PFSK-1 (cell line): ENCODE data around the gene ZNF831.

Experiments used
- FOXP2 ChIP-seq: optimal IDR thresholded peaks from 2 replicates; pipeline ENCODE3; 2011; ENCODE audit warnings: borderline replicate concordance, control low read depth, inconsistent platforms; ENCODE audit not compliant: insufficient read depth; ENCODE audit errors: extremely low read length, extremely low read depth
- POLR2AphosphoS5 ChIP-seq: IDR thresholded peaks from 2 replicates; pipeline ENCODE4 v1.6.1; 2012; ENCODE audit warnings: low read depth, mild to moderate bottlenecking, control low read depth, low read length, moderate library complexity
- SIN3A ChIP-seq: IDR thresholded peaks from 2 replicates; pipeline ENCODE4 v1.6.1; 2012; ENCODE audit warnings: mild to moderate bottlenecking, low read length, moderate library complexity, borderline replicate concordance; ENCODE audit not compliant: insufficient read depth
- TAF1 ChIP-seq: IDR thresholded peaks from 2 replicates; pipeline ENCODE4 v1.6.1; 2012; ENCODE audit warnings: low read length, control low read depth, borderline replicate concordance; ENCODE audit not compliant: insufficient read depth
- TF ChIP-seq, protein P1 (sequence below), 2 experiments: IDR thresholded peaks; 2 replicates each; pipeline versions ENCODE4 v1.6.1 to v1.8.0; 2011 to 2012; ENCODE audit warnings: low read depth in 2 of 2, low read length in 2 of 2, control low read depth in 1 of 2, inconsistent platforms in 1 of 2, mild to moderate bottlenecking in 1 of 2, moderate library complexity in 1 of 2; ENCODE audit not compliant: insufficient read depth in 1 of 2

The ZNF831 gene

DNA sequence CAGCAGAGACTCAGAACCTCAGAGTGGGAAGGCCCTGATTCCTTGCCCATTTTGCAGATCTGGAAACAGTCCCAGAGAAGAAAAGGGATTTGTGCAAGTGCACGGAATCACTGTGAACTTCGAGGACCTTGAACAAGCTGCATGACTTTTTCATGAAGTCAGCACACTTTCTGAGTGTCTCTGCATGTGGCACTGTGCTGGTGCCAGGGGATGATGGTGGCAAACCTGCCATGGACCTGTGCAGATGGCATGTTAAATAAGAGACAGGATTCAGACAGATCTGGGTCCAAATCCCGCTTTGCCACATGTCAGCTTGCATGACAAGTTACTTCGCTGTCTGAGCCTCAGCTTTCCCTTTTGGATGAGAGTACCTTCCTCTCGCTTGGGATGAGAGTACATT, 26.8 kb downstream of the ZNF831 start:
- TF ChIP-seq, protein P1, sequence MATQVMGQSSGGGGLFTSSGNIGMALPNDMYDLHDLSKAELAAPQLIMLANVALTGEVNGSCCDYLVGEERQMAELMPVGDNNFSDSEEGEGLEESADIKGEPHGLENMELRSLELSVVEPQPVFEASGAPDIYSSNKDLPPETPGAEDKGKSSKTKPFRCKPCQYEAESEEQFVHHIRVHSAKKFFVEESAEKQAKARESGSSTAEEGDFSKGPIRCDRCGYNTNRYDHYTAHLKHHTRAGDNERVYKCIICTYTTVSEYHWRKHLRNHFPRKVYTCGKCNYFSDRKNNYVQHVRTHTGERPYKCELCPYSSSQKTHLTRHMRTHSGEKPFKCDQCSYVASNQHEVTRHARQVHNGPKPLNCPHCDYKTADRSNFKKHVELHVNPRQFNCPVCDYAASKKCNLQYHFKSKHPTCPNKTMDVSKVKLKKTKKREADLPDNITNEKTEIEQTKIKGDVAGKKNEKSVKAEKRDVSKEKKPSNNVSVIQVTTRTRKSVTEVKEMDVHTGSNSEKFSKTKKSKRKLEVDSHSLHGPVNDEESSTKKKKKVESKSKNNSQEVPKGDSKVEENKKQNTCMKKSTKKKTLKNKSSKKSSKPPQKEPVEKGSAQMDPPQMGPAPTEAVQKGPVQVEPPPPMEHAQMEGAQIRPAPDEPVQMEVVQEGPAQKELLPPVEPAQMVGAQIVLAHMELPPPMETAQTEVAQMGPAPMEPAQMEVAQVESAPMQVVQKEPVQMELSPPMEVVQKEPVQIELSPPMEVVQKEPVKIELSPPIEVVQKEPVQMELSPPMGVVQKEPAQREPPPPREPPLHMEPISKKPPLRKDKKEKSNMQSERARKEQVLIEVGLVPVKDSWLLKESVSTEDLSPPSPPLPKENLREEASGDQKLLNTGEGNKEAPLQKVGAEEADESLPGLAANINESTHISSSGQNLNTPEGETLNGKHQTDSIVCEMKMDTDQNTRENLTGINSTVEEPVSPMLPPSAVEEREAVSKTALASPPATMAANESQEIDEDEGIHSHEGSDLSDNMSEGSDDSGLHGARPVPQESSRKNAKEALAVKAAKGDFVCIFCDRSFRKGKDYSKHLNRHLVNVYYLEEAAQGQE (IDR thresholded peaks at IDR 0.05; ENCODE audit: insufficient read depth in 1 of 2, low read depth in 2 of 2, low read length in 2 of 2): no peak
- TF ChIP-seq TAF1: no peak
- TF ChIP-seq FOXP2: no peak
- TF ChIP-seq SIN3A: no peak
- TF ChIP-seq POLR2AphosphoS5: no peak

DNA sequence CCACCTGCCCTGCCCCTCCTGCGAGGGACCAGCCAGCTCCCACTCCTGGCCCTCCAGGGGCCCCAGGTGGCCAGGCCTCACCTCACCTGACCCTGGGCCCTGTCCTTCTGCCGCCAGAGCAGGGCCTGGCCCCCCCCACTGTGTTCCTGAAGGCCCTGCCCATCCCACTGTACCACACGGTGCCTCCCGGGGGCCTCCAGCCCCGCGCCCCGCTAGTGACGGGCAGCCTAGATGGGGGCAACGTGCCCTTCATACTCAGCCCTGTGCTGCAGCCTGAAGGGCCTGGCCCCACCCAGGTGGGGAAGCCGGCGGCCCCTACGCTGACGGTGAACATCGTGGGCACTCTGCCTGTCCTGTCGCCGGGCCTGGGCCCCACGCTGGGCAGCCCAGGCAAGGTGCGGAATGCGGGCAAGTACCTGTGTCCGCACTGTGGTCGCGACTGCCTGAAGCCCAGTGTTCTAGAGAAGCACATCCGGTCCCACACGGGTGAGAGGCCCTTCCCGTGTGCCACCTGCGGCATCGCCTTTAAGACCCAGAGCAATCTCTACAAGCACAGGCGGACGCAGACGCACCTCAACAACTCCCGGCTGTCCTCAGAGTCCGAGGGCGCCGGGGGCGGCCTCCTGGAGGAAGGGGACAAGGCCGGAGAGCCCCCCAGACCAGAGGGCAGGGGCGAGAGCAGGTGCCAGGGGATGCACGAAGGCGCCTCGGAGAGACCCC, 27.6 kb downstream of the ZNF831 start:
- TF ChIP-seq FOXP2 (no peak), TAF1 (no peak), POLR2AphosphoS5 (no peak), SIN3A (no peak)
- TF ChIP-seq, protein P1 (IDR thresholded peaks at IDR 0.05; ENCODE audit: insufficient read depth in 1 of 2, low read depth in 2 of 2, low read length in 2 of 2): no peak

DNA sequence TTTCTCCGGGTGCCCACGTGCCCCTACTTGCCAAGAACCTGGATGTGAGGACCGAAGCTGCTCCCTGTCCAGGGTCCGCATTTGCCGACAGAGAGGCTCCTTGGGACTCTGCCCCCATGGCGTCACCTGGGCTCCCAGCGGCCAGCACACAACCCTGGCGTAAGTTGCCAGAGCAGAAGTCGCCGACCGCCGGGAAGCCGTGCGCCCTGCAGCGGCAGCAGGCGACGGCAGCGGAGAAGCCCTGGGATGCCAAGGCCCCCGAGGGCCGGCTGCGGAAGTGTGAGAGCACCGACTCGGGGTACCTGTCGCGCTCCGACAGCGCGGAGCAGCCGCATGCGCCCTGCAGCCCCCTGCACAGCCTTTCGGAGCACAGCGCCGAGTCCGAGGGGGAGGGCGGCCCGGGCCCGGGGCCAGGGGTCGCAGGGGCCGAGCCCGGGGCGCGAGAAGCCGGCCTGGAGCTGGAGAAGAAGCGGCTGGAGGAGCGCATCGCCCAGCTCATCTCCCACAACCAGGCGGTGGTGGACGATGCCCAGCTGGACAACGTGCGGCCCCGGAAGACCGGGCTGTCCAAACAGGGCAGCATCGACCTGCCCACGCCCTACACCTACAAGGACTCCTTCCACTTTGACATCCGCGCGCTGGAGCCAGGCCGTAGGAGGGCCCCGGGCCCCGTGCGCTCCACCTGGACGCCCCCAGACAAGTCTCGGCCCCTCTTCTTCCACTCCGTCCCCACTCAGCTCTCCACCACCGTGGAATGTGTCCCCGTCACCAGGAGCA, 28.3 kb downstream of the ZNF831 start:
- TF ChIP-seq TAF1 (no peak), FOXP2 (no peak), POLR2AphosphoS5 (no peak), SIN3A (no peak)
- TF ChIP-seq, protein P1 (IDR thresholded peaks at IDR 0.05; ENCODE audit: insufficient read depth in 1 of 2, low read depth in 2 of 2, low read length in 2 of 2): no peak

DNA sequence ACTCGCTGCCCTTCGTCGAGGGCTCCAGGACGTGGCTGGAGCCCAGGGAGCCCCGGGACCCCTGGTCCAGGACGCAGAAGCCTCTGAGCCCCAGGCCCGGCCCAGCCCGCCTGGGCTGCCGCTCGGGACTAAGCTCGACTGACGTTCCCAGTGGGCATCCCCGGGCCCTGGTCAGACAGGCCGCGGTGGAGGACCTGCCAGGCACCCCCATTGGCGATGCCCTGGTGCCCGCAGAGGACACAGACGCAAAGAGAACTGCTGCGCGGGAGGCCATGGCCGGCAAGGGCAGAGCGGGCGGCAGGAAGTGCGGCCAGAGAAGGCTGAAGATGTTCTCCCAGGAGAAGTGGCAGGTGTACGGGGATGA, 28.9 kb downstream of the ZNF831 start:
- TF ChIP-seq TAF1 (no peak), FOXP2 (no peak), POLR2AphosphoS5 (no peak), SIN3A (no peak)
- TF ChIP-seq, protein P1 (IDR thresholded peaks at IDR 0.05; ENCODE audit: insufficient read depth in 1 of 2, low read depth in 2 of 2, low read length in 2 of 2): no peak
